H1 (cell line): ENCODE results near the gene CDCA5. TPM values are rescaled to one million over a fixed set of nuclear protein-coding genes. Genes with fewer than 3 reads are reported as not detected.

Experiments used
- CTCF ChIA-PET: fragments of 300-600 bp; sonication (Branson Sonifier 250); formaldehyde crosslinking; loops from one replicate; lab custom pipeline; 2021; ENCODE audit not compliant: partially characterized antibody; lab: Charles Lee
- POLR2A ChIA-PET: fragments of 300-600 bp; sonication (Branson Sonifier 250); formaldehyde crosslinking; loops from one replicate; lab custom pipeline; 2021; ENCODE audit warnings: inconsistent platforms; ENCODE audit not compliant: partially characterized antibody; lab: Charles Lee
- DNase-seq, 2 experiments: peaks; one replicate each; pipeline versions ENCODE4 v3.0.0 to v3.0.0-alpha.2; 2010 to 2022; ENCODE audit warnings: low spot score in 2 of 2, low read depth in 1 of 2, mixed read lengths in 1 of 2
- FAIRE-seq: peaks from 2 replicates; lab custom pipeline; 2011; peaks lifted over from hg19 to GRCh38; lab: Jason Lieb, UNC
- H2AFZ ChIP-seq: 2 replicates; pipeline ENCODE4 v1.8.1; 2012; ENCODE audit warnings: low read length, inconsistent platforms
- H2AK5ac ChIP-seq: 2 replicates; pipeline ENCODE4 v1.6.1; 2013; ENCODE audit warnings: low read depth, low read length
- H2BK120ac ChIP-seq: replicated peaks from 2 replicates; pipeline ENCODE3; 2013; ENCODE audit warnings: low read depth, low read length, inconsistent platforms
- H2BK12ac ChIP-seq: 2 replicates; pipeline ENCODE4 v1.6.1; 2013; ENCODE audit warnings: low read depth, low read length
- H2BK15ac ChIP-seq: 2 replicates; pipeline ENCODE4 v1.6.1; 2013; ENCODE audit warnings: low read length
- H2BK20ac ChIP-seq: 2 replicates; pipeline ENCODE4 v1.6.1; 2013; ENCODE audit warnings: low read length
- H2BK5ac ChIP-seq: 2 replicates; pipeline ENCODE4 v1.6.1; 2013; ENCODE audit warnings: low read depth, low read length
- H3K14ac ChIP-seq: 2 replicates; pipeline ENCODE4 v1.6.1; 2013; ENCODE audit warnings: inconsistent platforms; ENCODE audit not compliant: insufficient read length
- H3K18ac ChIP-seq: 2 replicates; pipeline ENCODE4 v1.6.1; 2013; ENCODE audit warnings: low read length; ENCODE audit errors: extremely low read depth
- H3K23ac ChIP-seq: 2 replicates; pipeline ENCODE4 v1.6.1; 2013; ENCODE audit warnings: inconsistent platforms; ENCODE audit not compliant: insufficient read length
- H3K23me2 ChIP-seq: 2 replicates; pipeline ENCODE4 v1.6.1; 2013; ENCODE audit warnings: low read depth, low read length
- H3K27ac ChIP-seq: 2 replicates; pipeline ENCODE4 v1.6.1; 2011; ENCODE audit warnings: low read depth, low read length, inconsistent platforms
- H3K27me3 ChIP-seq, 4 experiments: replicated peaks in 1 of 4; 1 replicate in 1 of 4; 2 replicates in 3 of 4; pipeline versions ENCODE4 v1.6.1 to v1.8.1; 2011 to 2013; ENCODE audit warnings: low read length in 3 of 4, mild to moderate bottlenecking in 3 of 4, inconsistent platforms in 2 of 4, mixed read lengths in 2 of 4, moderate library complexity in 1 of 4; ENCODE audit not compliant: control insufficient read depth in 3 of 4, insufficient read depth in 3 of 4; ENCODE audit errors: extremely low read depth in 1 of 4
- H3K36me3 ChIP-seq, 4 experiments: 2 replicates each; pipeline versions ENCODE4 v1.6.1 to v1.8.1; 2011 to 2013; ENCODE audit warnings: mild to moderate bottlenecking in 4 of 4, low read length in 3 of 4, moderate library complexity in 2 of 4, control low read depth in 1 of 4, inconsistent platforms in 1 of 4; ENCODE audit not compliant: insufficient read depth in 4 of 4, control insufficient read depth in 2 of 4
- H3K4ac ChIP-seq: replicated peaks from 2 replicates; pipeline ENCODE3; 2013; ENCODE audit warnings: low read length, low read depth, mixed read lengths, inconsistent platforms; ENCODE audit not compliant: insufficient read length
- H3K4me1 ChIP-seq, 4 experiments: replicated peaks in 1 of 4; 1 replicate in 1 of 4; 2 replicates in 3 of 4; pipeline versions ENCODE4 v1.6.1 to v1.8.1; 2011 to 2013; ENCODE audit warnings: low read length in 3 of 4, inconsistent platforms in 2 of 4, mixed read lengths in 1 of 4; ENCODE audit not compliant: insufficient read depth in 4 of 4, control insufficient read depth in 3 of 4
- H3K4me2 ChIP-seq, 2 experiments: 2 replicates each; pipeline versions ENCODE4 v1.6.1 to v1.8.1; 2011 to 2013; ENCODE audit warnings: low read depth in 2 of 2, low read length in 2 of 2, control low read depth in 1 of 2, inconsistent platforms in 1 of 2, mild to moderate bottlenecking in 1 of 2; ENCODE audit not compliant: insufficient read depth in 1 of 2
- H3K4me3 ChIP-seq, 4 experiments: fragments of 200-600, 300-600 bp in 1 of 4; sonication (generic), shearing (Covaris generic), sonication (Bioruptor Twin) in 1 of 4; 2 replicates each; pipeline versions ENCODE4 v1.5.1 to v1.8.1; 2011 to 2016; ENCODE audit warnings: low read length in 4 of 4, low read depth in 3 of 4, control low read depth in 2 of 4, inconsistent platforms in 2 of 4, mild to moderate bottlenecking in 2 of 4, mixed read lengths in 1 of 4, moderate library complexity in 1 of 4; ENCODE audit not compliant: insufficient read depth in 2 of 4; ENCODE audit errors: extremely low read depth in 1 of 4
- H3K56ac ChIP-seq: replicated peaks from 2 replicates; pipeline ENCODE3; 2013; ENCODE audit warnings: low read depth, mild to moderate bottlenecking, mixed read lengths, low read length, inconsistent platforms; ENCODE audit not compliant: insufficient read length
- H3K79me1 ChIP-seq: 2 replicates; pipeline ENCODE4 v1.6.1; 2013; ENCODE audit warnings: low read depth, low read length, control low read depth
- H3K79me2 ChIP-seq, 2 experiments: 2 replicates each; pipeline versions ENCODE4 v1.6.1 to v1.8.1; 2012 to 2013; ENCODE audit warnings: low read length in 2 of 2, mild to moderate bottlenecking in 2 of 2, inconsistent platforms in 1 of 2; ENCODE audit not compliant: insufficient read depth in 2 of 2, control insufficient read depth in 1 of 2
- H3K9ac ChIP-seq, 4 experiments: replicated peaks in 1 of 4; 1 replicate in 1 of 4; 2 replicates in 3 of 4; pipeline versions ENCODE4 v1.6.1 to v1.8.1; 2011 to 2013; ENCODE audit warnings: low read depth in 3 of 4, low read length in 3 of 4, control low read depth in 2 of 4, mild to moderate bottlenecking in 2 of 4, moderate library complexity in 2 of 4, inconsistent platforms in 1 of 4; ENCODE audit errors: extremely low read depth in 1 of 4
- H3K9me3 ChIP-seq, 2 experiments: 2 replicates each; pipeline versions ENCODE4 v1.6.1 to v1.8.1; 2012 to 2013; ENCODE audit warnings: mild to moderate bottlenecking in 2 of 2, moderate library complexity in 2 of 2, control low read depth in 1 of 2, inconsistent platforms in 1 of 2, low read depth in 1 of 2, low read length in 1 of 2, mixed read lengths in 1 of 2; ENCODE audit not compliant: insufficient read depth in 2 of 2
- H4K20me1 ChIP-seq, 2 experiments: replicated peaks in 1 of 2; 2 replicates each; pipeline versions ENCODE3 to v1.8.1; 2011 to 2013; ENCODE audit warnings: inconsistent platforms in 2 of 2, low read length in 2 of 2, mild to moderate bottlenecking in 1 of 2; ENCODE audit not compliant: insufficient read depth in 2 of 2, control insufficient read depth in 1 of 2
- H4K5ac ChIP-seq: 2 replicates; pipeline ENCODE4 v1.6.1; 2013; ENCODE audit warnings: low read length, low read depth, mixed read lengths, inconsistent platforms; ENCODE audit not compliant: insufficient read length
- H4K8ac ChIP-seq: 2 replicates; pipeline ENCODE4 v1.8.0; 2013; ENCODE audit warnings: mild to moderate bottlenecking, moderate library complexity, low read length, inconsistent platforms; ENCODE audit not compliant: insufficient read depth; ENCODE audit errors: extremely low read depth
- H4K91ac ChIP-seq: replicated peaks from 2 replicates; pipeline ENCODE3; 2013; ENCODE audit warnings: low read length, mixed read lengths, inconsistent platforms; ENCODE audit not compliant: insufficient read length
- BACH1 ChIP-seq: IDR thresholded peaks from 2 replicates; pipeline ENCODE4 v1.6.1; 2012; ENCODE audit warnings: low read length, improper control_type of control experiment
- KDM1A ChIP-seq: fragments of 200-600, 300-600 bp; sonication (generic); IDR thresholded peaks from 2 replicates; pipeline ENCODE4 v1.7.1; 2016; ENCODE audit warnings: mild to moderate bottlenecking, low read length, borderline replicate concordance
- WGBS, 2 experiments: shearing (Covaris generic) in 1 of 2; methylation state at CpG; one replicate each; pipeline versions ENCODE4 v1.1.6 to v1.1.7; 2013 to 2015; ENCODE audit warnings: low lambda C conversion rate in 2 of 2, mixed read lengths in 2 of 2, inconsistent platforms in 1 of 2, low coverage in 1 of 2, missing lambda C conversion rate in 1 of 2; ENCODE audit not compliant: insufficient replicate concordance in 2 of 2, insufficient coverage in 1 of 2, insufficient read length in 1 of 2; ENCODE audit errors: extremely low coverage in 1 of 2, missing lambda C conversion rate in 1 of 2; 5-methylcytosine and 5-hydroxymethylcytosine counted together
- polyA plus RNA-seq, 7 experiments: library from polyadenylated mRNA; depleted of rRNA in 3 of 7; stranded (reverse) in 5 of 7; unstranded in 2 of 7; fragments of >200 nt in 5 of 7; fragments of 200-250 nt in 2 of 7; gene quantifications; 1 replicate in 5 of 7; 2 replicates in 1 of 7; 4 replicates in 1 of 7; pipeline versions ENCODE4 v1.2.1 to v1.2.3, GENCODE V29; 2011 to 2013; ENCODE audit warnings: missing spikeins in 2 of 7, mixed read lengths in 2 of 7
- total RNA-seq: library from RNA; stranded (reverse); fragmentation: NEBNext Ultra II Directional; extraction: Animal tissue kit (Norgen Biotek cat#: 25700); gene quantifications from 2 replicates; pipeline ENCODE4 v1.2.1, GENCODE V29; 2021

CDCA5 gene
- total and polyA plus RNA-seq, 2 of the 8 experiments (the other 6 are each of a cell fraction or from before 2014, with no cell fraction given), result 39.2 to 87.0 TPM

GRCh38 chr11:65069217-65069616 is 14.6 kb downstream of the CDCA5 start:
- Histone ChIP-seq H3K36me3 (no peaks in the 10 kb centered on the region), H3K4me2 (no peak overlapping the region), H2BK12ac (no peak overlapping the region), H3K4me3 (no peak overlapping the region), H3K23me2 (no peaks in the 10 kb centered on the region), H2BK15ac (no peak overlapping the region), H3K4ac (no peak overlapping the region), H4K20me1 (no peaks in the 10 kb centered on the region), H3K9me3 (no peaks in the 10 kb centered on the region), H3K56ac (no peak overlapping the region), H3K79me1 (no peaks in the 10 kb centered on the region; the same call in 1 of the 2 replicates), H3K18ac (no peak overlapping the region), H3K14ac (no peak overlapping the region), H3K27me3 (no peaks in the 10 kb centered on the region), H4K91ac (no peak overlapping the region), H3K27ac (no peak overlapping the region), H4K8ac (no peak overlapping the region), H3K9ac (no peak overlapping the region), H3K4me1 (peaks cover 5 to 23% (median 17%) of the 10 kb centered on the region in 4 experiments), H3K23ac (no peak overlapping the region), H2BK5ac (no peak overlapping the region)
- no peak for DNase-seq
- WGBS, 2 experiments, result 81% methylated on average over 9 of the region's 9 CpGs; no CpG with 5 or more reads in 1 of the 2 experiments
- FAIRE-seq, result no peak
- CTCF ChIA-PET, result interaction anchor here (1.2 to 1.9 kb wide), 4 partner anchors 10 to 41 kb away, joined by 3 to 4 read pairs (median 3); no protein-coding TSS in a partner anchor
- TF ChIP-seq KDM1A (no peak), BACH1 (no peak)
- TF ChIP-seq, all 59 proteins: peak for 0
- POLR2A ChIA-PET, result interaction anchor here (0.7 to 21.6 kb wide), 8 partner anchors 8 to 55 kb away, joined by 3 to 230 read pairs (median 4); partner anchors contain the start of genes ARL2, SAC3D1, VPS51 and ZNHIT2
- no peaks in the 10 kb centered on the region for H3K79me2 ChIP-seq
- no peak overlapping the region for H2BK20ac ChIP-seq
- no peak overlapping the region for H2AFZ ChIP-seq
- H2AK5ac ChIP-seq, result no peak overlapping the region
- no peak overlapping the region for H2BK120ac ChIP-seq
- no peak overlapping the region for H4K5ac ChIP-seq
